Measurements from ENCODE around the gene ERH.

GRCh38 chr14:69395929-69396328 lies 2.2 kb downstream of the ERH start:
- TF ChIP-seq POLR2AphosphoS5 (IDR thresholded peaks at IDR 0.05; ENCODE audit: low read depth, low read length): no peak
- no peak for TF ChIP-seq TAF1 (IDR thresholded peaks at IDR 0.05; ENCODE audit: borderline replicate concordance, insufficient read depth, low read length)

All from PFSK-1 (cell line).